ENCODE results near the gene KIF1A.
"Not testable (repeated sequence)": the region's sequence is repeated elsewhere in the genome, so short reads cannot be mapped to it uniquely, and the experiment has no call there.

The KIF1A gene

DNA sequence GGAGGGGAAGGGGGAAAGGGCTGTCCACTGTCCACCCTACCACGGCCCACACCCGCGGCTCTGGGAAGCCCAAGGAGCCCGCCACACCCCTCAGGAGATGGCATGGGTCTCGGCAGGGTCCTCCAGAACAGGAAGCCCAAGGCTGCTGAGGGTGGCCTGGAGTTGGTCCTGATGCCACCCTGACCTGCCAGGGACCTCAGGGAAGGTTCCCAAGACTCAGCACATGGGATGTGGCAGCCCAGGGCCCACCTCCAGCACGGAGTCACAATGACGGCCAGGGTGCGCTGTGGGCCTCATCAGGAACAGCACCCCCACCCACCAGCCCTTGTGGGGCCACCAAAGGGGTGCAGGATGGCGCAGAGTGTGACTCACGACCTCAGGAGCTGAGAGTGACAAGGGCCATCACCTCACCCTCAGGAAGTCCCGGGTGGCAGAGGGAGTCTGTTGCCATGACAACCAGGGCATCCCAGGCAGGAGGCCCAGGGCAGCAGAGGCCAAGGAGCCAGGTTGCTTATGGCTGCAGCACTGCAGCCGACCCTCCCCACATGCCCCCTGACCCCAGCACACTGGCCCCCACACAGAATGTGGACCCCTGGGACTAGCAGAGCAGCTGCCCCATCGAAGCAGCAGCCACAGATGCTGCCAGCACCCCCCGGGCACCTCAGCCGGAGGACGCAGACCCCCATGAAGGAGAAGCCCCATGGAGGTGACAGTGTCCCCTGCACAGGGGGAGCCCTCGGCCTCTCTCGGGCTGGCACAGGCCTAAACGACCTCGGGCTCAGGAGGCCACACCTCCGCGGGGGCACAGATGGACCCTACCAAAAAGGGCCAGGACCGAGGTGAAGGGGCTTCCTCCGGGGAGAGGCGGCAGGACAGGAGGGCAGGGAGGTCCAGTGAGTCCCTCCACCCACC lies 34.3 kb downstream of the KIF1A start:
- DNase-seq (ENCODE audit: low read depth) = no peak

DNA sequence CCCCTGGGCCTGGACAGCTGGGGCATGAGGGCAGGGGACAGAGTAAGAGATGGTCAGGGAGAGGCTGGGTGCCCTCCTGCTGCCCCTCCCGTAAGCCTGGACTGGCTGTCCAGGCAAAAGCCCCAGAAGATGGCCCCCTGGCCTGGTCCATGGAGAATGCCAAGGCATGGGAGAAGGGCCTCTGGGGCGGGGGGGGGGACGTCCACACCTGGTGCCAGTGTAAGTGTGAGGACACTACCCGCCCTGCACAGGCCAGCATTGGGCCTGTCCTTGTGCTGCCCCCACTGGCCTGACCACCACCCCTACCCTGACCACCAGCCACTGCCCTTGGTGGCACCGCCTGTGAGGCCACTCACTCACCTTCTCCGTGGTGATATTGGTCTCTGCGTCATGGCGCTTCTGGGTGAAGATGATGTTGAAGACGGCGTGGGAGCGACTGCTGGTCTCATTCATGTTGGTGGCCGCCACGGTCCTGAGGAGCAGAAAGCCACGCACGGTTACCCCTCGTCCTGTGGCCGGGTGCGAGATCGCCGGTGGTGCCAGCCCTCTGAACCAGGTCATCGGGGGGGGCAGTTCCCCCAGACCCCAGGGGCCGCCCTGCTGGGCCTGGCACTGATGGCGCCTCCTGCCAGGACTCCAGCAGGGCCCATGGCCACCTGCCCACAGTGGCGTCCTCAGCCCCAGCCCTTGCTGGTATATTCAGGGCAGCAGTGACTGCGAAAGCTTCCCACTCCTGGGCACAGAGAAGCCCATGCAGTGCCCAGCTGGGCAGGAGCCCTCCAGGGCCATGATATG lies 35.2 kb downstream of the KIF1A start:
- DNase-seq (ENCODE audit: low read depth) = no peak

DNA sequence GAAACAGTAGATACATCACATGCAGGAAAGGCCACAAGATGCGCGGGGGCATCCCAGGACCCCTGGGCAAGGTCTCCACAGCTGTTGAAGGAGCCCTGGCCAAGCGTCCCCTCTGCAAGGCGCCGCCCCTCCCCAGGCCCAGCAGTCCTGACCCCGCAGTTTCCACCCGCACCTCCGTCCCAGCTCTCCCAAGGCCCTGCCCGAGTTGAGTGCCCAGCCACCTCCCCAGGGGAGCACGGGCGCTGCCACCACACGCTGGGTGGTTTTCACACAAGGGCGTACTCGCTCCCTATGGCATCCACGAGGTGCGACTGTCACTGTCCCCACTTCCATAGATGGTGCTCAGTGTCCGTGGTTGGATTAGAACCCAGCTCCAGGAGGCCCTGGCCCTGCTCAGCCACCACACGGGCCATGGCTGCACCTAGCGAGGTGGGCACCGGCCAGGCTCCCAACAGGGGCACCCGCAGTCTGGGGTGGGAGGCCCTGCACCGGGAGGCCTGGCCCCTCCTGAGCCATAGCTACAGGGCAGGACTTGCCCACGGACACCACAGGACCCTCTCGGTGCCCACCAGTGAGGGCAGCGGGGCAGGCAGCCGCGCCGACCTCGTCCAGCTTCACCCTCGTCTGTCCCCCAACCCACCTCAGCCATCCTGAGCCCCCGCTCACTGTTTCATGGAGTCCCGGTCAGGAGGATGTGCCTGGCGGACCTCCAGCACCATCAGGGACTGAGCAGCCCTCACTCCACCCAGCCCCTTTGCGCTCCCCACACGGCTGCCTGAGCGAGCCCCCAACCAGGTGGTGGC lies 36.0 kb downstream of the KIF1A start:
- DNase-seq (ENCODE audit: low read depth) = no peak

DNA sequence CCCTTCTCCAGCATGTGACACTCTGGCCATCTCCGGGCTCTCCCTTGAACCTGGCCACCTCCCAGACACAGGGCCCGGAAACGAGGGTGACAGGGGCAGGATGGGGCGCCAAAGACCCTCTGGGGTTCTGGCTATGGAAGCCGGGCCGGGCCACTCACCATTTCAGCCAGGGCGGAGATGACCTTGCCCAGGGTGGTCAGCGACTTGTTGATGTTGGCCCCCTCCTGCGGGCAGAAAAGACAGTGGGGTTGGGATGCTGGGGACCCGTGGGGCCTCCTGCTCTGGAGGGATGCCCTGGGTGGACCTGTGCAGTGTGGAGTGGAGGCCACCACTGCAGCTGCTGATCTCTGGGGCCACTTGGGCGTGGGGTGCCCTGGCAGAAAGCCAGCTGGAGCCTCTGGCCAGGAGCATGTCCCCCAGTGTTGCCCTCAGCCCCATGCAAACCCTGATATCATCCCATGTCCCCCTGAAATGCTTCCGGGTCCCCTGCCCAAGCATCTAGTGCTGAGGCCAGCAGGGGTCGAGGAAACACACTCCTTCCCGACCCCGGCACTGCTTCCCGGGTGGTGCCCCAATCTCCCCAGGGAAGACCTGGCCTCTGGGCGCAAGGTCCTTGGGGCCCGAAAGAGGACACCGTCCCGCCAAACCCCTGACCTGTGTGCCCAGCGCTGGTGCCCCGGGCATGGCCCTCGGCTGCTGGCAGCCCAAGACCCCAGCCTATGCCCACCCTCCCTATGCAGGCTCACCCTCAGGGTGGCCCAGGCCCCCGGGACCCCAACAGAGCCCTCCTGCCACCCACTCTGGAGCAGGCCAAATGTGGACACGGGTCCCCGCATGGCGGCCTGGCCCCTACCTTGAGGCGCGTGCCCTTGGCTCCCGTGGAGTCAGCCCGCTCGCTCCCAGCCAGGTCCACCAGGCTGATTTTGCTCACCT lies 36.9 kb downstream of the KIF1A start:
- DNase-seq (ENCODE audit: low read depth) = no peak

DNA sequence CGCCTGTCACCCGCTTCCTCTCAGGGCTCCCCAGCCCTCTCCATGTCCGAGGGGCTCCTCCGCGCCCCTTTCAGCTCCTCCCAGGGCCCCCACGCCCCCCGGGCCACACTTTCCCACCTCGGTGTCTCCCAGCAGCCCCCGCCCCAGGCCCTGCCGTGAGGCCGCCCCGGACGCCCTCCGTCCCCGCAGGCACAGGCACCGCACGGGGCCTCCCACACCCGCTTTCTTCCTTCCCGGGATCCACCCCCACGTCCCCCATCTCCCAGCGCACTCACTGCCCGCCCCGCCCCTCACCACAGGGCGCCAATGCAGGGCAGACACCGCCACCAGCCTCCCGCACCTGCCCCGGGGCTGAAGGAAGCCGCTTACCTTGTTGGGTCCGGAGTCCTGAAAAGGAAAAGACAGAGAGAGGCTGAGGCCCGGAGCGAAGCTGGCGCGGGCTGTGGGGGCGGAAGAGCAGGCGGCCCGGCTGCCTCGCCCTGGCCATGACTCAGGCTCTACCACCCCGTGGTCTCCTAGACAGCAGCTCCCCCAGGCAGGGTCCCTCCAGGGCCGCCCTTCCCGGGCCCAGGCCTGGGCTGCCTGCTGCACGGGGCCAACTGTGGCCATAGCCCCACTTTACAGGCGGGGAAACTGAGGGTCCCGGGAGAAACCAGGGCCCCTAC lies 37.7 kb downstream of the KIF1A start:
- DNase-seq (ENCODE audit: low read depth) = no peak

DNA sequence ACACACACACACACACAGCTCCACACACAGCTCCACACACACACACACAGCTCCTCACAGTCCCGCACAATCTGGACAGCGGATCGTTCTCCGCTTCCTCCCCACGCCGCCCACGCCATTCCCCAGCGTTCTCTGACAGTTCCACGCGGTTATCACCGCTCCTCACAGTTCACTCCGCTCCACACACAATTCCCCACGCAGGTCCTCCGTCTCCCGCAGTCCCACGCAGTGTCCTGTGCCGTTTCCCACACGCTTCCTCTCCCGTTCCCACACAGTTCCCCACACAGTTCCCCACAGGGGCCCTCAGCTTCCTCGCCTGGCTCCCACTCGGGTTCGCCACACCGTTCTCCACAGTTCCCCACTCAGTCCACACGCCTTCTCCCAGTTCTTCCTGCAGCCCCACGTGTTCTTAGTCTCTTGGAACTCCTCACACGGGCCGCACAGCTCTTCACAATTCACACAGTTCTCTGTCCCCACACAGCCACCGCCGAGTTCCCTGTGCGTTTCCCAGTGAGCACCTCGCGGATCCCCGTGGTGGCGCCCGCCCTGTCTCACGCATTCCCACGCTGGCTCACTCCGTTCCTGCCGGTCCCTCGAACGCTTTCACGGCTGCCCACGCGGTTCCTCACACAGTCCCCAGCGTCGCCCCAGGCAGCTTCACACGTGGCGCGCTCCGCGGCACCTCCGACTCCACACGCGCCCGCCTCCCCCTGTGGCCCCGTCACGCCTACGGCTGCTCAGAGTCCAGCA lies 38.4 kb downstream of the KIF1A start:
- DNase-seq (ENCODE audit: low read depth) = no peak

DNA sequence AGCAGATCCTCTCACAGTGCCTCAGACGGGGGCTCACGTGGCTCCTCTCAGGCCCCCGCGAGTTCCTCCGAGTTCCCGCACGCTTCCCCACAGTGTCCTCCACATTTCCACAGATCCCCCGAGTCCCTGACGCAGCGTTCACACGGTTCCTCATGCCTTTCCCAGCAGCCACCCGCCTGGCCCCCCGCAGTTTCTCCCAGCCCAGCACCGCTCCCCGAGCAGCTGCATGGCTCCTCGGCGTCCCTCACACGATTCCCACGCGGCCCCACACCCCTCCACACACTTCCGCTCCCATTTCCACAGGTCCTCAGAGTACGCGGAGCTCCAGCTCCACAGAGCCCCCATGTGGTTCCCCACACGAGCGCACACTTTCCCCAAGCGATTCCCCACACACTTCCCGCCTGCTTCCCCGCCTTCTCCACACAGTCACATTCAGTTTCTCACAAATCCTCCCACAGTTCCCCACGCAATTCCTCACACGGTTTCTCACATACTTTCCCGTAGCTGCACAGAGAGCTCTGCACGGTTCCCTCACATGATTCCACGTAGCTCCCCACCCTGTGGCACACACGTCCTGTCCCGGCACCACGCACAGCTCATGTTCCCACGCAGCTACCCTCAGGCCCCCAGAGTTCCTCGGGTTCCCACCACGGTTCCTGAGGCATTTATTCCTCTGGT lies 39.9 kb downstream of the KIF1A start:
- peak; percentile 52 for DNase-seq (ENCODE audit: low read depth)

DNA sequence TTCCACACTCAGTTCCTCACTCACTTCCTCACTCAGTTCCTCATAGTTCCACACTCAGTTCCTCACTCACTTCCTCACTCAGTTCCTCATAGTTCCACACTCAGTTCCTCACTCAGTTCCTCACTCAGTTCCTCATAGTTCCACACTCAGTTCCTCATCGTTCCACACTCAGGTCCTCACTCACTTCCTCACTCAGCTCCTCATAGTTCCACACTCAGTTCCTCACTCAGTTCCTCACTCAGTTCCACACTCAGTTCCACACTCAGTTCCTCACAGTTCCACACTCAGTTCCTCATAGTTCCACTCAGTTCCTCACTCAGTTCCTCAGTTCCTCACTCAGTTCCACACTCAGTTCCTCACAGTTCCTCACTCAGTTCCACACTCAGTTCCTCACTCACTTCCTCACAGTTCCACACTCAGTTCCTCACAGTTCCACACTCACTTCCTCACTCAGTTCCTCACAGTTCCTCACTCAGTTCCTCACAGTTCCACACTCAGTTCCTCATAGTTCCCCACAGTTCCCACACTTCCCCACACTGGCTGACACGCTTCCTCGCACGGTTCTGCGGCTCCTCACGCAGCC lies 40.7 kb downstream of the KIF1A start:
- not testable (repeated sequence) for DNase-seq (ENCODE audit: low read depth)

DNA sequence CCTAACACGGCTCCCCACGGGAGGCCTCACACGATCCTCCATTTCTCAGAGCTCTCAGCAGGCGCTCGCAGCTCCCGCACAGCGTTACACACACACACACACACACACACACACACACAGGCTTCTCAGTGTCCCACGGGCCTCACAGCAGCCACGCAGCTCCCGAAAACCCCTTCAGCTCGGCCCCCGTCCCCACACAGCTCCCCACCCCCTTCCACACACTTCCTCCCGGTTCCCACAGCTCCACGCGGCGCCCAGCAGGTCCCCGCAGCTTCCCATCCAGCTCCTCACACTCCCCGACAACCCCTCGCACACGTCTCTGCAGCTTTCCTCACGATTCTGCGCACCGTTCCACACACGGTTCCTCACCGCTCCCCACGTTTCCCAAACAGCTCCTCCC lies 41.6 kb downstream of the KIF1A start:
- DNase-seq (ENCODE audit: low read depth) = no peak

DNA sequence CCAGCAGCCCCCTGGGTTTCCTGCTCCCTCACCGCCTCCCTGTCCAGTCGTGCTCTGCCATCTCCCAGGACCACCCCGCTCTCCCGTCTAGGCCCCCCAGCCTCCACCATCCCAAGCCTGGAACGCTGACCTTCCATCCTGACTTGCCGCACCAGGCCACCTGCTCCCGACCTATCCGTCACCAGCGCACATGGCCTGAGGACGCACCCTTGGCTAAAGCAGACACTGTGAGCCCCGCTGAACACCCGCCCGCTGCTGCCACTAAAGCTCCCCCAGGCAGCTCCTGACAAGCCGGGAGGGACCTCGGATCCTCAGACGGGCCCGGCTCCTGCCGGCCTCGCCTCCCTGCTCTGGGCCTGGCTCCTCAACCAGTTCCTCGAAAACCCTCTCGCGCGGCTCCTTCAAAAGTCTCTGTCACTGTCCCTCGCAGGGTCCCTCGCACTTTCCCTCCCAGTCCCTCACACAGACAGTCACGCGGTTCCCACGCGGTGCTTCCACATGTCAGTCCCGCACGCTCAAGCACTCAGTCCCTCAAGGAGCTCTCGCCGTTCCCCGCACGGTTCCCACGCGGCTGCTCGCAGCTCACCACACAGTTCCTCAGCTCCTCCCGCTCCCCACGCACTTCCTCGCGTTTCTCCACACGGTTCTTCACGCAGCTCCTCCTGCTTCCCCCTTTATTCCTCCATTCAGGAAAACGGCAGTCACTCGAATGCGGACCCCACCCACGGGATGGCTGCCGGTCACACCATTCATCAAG lies 42.4 kb downstream of the KIF1A start:
- no peak for DNase-seq (ENCODE audit: low read depth)

DNA sequence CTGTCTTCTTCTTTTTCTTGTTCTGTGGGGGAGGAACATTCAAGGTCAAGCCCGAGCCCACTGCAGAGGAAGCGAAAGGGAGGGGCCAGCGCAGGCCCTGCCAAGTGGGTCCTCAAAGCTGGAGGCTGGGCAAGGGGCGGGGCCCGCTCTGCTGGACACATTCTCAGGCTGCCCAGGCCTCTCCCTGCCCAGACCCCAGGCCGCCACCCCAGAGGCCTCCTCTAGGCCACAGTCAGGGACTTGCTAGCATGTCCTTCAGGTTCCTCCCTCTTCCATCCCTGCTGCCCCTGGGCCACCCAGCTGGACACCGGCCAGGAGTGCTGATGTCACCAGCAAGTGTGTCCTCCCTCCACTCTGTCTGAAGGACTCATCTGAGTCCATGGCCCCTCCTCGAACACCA lies 44.1 kb downstream of the KIF1A start:
- DNase-seq (ENCODE audit: low read depth) = no peak

DNA sequence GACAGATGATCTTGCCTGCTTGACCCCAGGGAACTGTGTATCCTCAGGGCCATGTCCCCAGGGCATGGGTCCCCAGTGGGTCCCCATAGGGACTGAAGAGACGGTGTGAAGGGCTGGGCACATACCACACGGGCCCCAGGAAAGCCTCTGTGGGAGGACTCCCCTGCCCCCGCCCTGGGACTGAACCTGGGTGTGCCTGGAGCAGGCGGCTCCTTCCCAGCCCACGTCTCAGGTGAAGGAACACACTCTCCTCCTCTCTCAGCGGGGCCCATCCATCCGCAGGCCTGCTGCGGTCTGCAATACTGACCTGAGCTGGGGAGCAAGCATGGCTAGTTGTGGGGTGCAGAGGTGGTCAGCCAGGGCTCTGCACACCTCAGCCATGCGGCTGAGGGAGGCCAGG lies 45.2 kb downstream of the KIF1A start:
- no peak for DNase-seq (ENCODE audit: low read depth)

DNA sequence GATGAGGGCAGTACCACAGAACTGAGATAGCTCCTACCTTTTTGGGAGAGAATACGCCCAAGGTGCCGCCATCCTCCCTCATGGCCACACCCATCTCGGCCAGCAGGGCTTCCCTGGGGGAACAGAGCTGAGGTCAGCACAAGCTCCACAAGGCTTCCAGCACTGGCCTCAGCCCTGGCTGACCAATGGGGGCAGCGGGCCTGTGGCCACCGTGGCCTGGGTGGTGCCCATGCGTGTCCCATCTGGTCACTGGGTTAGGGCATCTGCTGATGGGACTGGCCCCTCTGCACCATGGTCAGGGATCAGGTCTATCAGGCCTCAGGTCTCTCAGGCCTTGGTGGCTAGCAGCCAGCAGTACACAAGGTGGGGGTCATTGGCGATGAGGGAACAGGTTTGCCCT lies 50.9 kb downstream of the KIF1A start:
- no peak for DNase-seq (ENCODE audit: low read depth)

DNA sequence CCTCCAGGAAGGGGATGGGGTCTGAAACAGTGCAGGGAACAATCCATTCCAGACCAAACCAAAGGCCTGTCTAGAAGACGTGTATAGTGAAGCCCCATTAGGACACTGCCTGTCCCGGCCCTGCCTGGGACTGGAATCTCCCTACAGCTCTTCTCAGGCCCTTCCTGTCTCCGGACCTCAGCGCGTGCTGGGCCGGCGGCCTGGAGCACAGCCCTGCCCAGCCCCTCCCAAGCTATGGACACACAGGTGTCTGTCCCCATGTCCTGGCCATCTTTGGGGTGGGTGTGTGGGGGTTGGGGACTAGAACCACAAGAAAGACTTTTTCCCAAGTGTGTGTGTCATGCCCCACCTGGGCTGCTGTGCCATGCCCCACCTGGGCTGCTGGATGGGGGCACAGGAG lies 51.8 kb downstream of the KIF1A start:
- DNase-seq (ENCODE audit: low read depth) = no peak

DNA sequence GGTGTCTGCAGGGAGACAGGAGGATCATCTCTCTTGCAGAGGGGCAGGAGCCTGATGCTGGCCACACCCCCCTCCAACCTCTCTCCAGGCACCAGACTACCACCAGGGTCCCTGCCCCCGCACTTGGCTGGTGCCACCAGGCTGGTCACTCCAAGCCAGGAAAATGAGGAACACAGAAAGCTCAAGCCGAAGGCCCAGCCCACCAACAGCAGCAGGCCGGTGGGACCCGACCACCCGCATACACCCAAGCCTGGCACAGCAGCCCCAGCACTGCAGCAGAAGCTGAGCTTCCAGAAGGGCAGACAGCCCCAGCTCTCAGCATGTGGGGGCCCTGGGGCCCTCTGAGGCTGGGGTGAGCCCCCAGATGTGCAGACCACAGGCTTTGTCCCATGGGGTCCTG lies 52.7 kb downstream of the KIF1A start:
- DNase-seq (ENCODE audit: low read depth) = no peak

DNA sequence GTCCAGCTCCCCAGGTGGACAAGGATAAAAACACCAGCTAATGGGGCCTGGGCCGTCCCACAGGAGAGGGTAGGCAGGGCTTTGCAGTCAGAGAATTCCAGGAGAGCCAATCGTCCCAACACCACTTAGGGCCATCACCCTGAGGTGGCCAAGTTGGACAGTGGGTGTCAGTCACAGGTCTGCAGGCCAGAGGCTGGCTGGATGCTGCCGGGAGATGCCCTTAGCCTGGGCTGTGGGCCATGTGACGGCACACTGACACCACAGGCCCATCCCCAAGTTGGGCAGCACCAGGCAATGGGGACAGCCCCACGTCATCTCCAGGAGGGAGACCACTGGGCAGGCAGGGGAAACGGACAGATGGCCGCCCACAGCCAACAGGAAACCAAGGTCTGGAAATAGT lies 53.9 kb downstream of the KIF1A start:
- DNase-seq (ENCODE audit: low read depth) = no peak

DNA sequence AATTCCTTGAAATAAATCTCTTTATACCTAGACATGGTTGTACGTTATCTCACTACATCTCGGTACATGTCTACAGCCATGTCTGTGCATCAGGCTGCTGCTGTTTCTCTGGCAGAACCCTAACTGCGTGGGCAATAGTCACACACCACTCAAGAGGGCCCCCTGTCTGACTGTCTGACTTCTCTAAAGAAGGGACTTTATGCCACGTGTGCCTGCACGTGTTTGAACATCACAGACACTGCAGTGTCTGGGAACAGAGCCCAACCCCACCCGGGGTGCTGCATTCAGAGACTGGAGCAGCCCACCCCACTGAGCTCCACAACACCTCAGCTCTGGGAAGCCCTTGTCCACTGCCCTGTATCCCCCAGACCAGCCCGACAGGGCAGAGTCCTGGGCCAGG lies 55.0 kb downstream of the KIF1A start:
- no peak for DNase-seq (ENCODE audit: low read depth)

DNA sequence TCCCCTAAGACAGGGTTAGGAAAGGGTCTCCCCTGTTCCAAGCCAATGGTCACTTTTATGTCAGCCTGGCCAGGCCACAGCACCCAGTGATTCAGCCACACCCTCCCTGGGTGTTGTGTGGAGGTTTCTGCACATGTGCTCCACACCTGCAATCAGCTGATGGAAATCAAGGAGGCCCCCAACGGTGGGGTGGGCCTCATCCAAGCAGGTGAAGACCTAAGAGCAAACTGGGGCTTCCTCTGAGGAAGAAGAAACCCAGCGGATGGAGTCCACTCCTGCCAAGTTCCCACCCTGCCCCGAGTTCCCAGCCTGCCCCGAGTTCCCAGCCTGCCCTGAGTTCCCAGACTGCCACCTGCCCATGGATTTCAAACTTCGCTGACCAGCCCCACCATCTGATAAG lies 55.4 kb downstream of the KIF1A start:
- no peak for DNase-seq (ENCODE audit: low read depth)

All from amniotic epithelial cell (primary cell).